Omental fat pad (tissue), 4 donors: ENCODE data around the gene CCHCR1. TPM values are rescaled to one million over a fixed set of nuclear protein-coding genes. Genes with fewer than 3 reads are reported as not detected.

Experiments used
- ATAC-seq: fragments of 150-250 bp; one replicate; pipeline ENCODE4 v1.9.1; 2016; ENCODE audit warnings: mild to moderate bottlenecking, moderate library complexity; ENCODE audit not compliant: low FRiP score
- DNase-seq: peaks from one replicate; pipeline ENCODE4 v3.0.0-alpha.2; 2019; ENCODE audit warnings: low spot score
- CTCF ChIP-seq, 3 donors: fragments of 450-650 bp; IDR thresholded peaks; one replicate each; pipeline ENCODE4 v1.5.1; 2016 to 2017; ENCODE audit warnings: antibody characterized with exemption in 3 of 3, mild to moderate bottlenecking in 3 of 3, moderate library complexity in 2 of 3
- total RNA-seq, 4 donors: library from RNA; depleted of rRNA; stranded (reverse); fragments of >200 nt; gene quantifications; one replicate each; pipeline ENCODE4 v1.1.0, GENCODE V29; 2016

CCHCR1 gene
- total RNA-seq, 4 donors from 2014 or later: 4.6 to 21.1 (median 5.0) TPM

GRCh38 chr6:31139599-31139998, 18.0 kb downstream of the CCHCR1 start:
- DNase-seq: no peak
- no peak for TF ChIP-seq CTCF (IDR thresholded peaks at IDR 0.05)

GRCh38 chr6:31138982-31139381, 18.6 kb downstream of the CCHCR1 start, which contains the start of gene PSORS1C2:
Gene PSORS1C2, minus strand, starts transcription at chr6:31139066. Its CDS starts 40 bp downstream, at chr6:31139026.
- no peak for TF ChIP-seq CTCF (IDR thresholded peaks at IDR 0.05)
- DNase-seq (no peak), ATAC-seq (no peak)

More at GRCh38 chr6:31139599-31139998, 18.0 kb downstream of the CCHCR1 start:
- no peak for ATAC-seq

GRCh38 chr6:31135710-31136109, 21.9 kb downstream of the CCHCR1 start:
- ATAC-seq (no peak), DNase-seq (no peak)
- TF ChIP-seq CTCF (IDR thresholded peaks at IDR 0.05): no peak

- no peak for TF ChIP-seq CTCF (IDR thresholded peaks at IDR 0.05)
- DNase-seq (no peak), ATAC-seq (no peak)
These were observed 24.8 kb downstream of the CCHCR1 start for GRCh38 chr6:31132806-31133205.

GRCh38 chr6:31131595-31131994, 26.0 kb downstream of the CCHCR1 start:
- DNase-seq: no peak
- ATAC-seq: no peak
- TF ChIP-seq CTCF (IDR thresholded peaks at IDR 0.05): no peak

GRCh38 chr6:31130751-31131150, 26.9 kb downstream of the CCHCR1 start:
- ATAC-seq (no peak), DNase-seq (no peak)
- TF ChIP-seq CTCF (IDR thresholded peaks at IDR 0.05): no peak

- no peak for DNase-seq
- no peak for TF ChIP-seq CTCF (IDR thresholded peaks at IDR 0.05)
- ATAC-seq: no peak
These were observed 28.5 kb downstream of the CCHCR1 start for GRCh38 chr6:31129130-31129529.
